A549 (cell line): ENCODE data around the gene RAPSN. TPM values are rescaled to one million over a fixed set of nuclear protein-coding genes. Genes with fewer than 3 reads are reported as not detected.
"Not testable (repeated sequence)": the region's sequence is repeated elsewhere in the genome, so short reads cannot be mapped to it uniquely, and the experiment has no call there.

Experiments
- ATAC-seq, 2 experiments: fragments of 200-7000 bp in 1 of 2; fragments of >200 bp in 1 of 2; cut with Nextera tagmentation in 1 of 2; cut with Tn5 transposase in 1 of 2; 3 replicates each; pipeline versions ENCODE4 v1.8.0 to v1.9.1; 2018 to 2020; ENCODE audit warnings: mild to moderate bottlenecking in 1 of 2, moderate library complexity in 1 of 2
- CTCF ChIA-PET: fragments of 300-600 bp; sonication (Branson Sonifier 250); formaldehyde crosslinking; extraction: SDS; loops from one replicate; lab custom pipeline; 2021; ENCODE audit warnings: antibody characterized with exemption, inconsistent platforms; lab: Yijun Ruan, JAX
- POLR2A ChIA-PET: fragments of 350-600 bp; formaldehyde crosslinking; extraction: SDS; loops from one replicate; lab custom pipeline; 2021; ENCODE audit warnings: antibody characterized with exemption, inconsistent platforms; lab: Yijun Ruan, JAX
- DNase-seq, 2 experiments: peaks; one replicate each; pipeline versions ENCODE4 v3.0.0 to v3.0.0-alpha.2; 2011 to 2016; ENCODE audit warnings: low read depth in 1 of 2, low spot score in 1 of 2
- FAIRE-seq: peaks from 2 replicates; lab custom pipeline; 2011; peaks lifted over from hg19 to GRCh38; lab: Jason Lieb, UNC
- H3K27ac ChIP-seq, 2 experiments: fragments of >200 bp; sonication (Bioruptor Twin); formaldehyde crosslinking; 3 replicates each; pipeline ENCODE4 v1.5.1; 2016 to 2017
- H3K4me1 ChIP-seq: fragments of >200 bp; sonication (Bioruptor Twin); formaldehyde crosslinking; 3 replicates; pipeline ENCODE4 v1.6.1; 2016
- H3K4me2 ChIP-seq: fragments of >200 bp; sonication (Bioruptor Twin); formaldehyde crosslinking; 3 replicates; pipeline ENCODE4 v1.6.1; 2016
- H3K4me3 ChIP-seq: fragments of >200 bp; sonication (Bioruptor Twin); formaldehyde crosslinking; 3 replicates; pipeline ENCODE4 v1.5.1; 2016
- H3K9me3 ChIP-seq: fragments of >200 bp; sonication (Bioruptor Twin); formaldehyde crosslinking; 3 replicates; pipeline ENCODE4 v1.6.1; 2016
- BHLHE40 ChIP-seq: IDR thresholded peaks from 2 replicates; pipeline ENCODE4 v1.6.1; 2012; ENCODE audit warnings: low read depth, low read length, inconsistent platforms
- CEBPB ChIP-seq, 2 experiments: fragments of >200 bp in 1 of 2; sonication (Bioruptor Twin) in 1 of 2; formaldehyde crosslinking in 1 of 2; IDR thresholded peaks; 2 replicates each; pipeline ENCODE4 v1.6.1; 2012 to 2016
- CHD2 ChIP-seq: fragments of 150-350 bp; IDR thresholded peaks from 2 replicates; pipeline ENCODE4 v1.6.1; 2014; ENCODE audit warnings: low read length; ENCODE audit not compliant: partially characterized antibody
- EP300 ChIP-seq, 2 experiments: fragments of >200 bp; sonication (Bioruptor Twin); formaldehyde crosslinking; IDR thresholded peaks; 2 replicates in 1 of 2; 3 replicates in 1 of 2; pipeline ENCODE4 v1.6.1; 2016 to 2017
- FOSB ChIP-seq: fragments of 250-450 bp; sonication (Bioruptor Pico); IDR thresholded peaks from 2 replicates; pipeline ENCODE4 v1.5.0; 2020; ENCODE audit warnings: mild to moderate bottlenecking, moderate library complexity
- GATA3 ChIP-seq: IDR thresholded peaks from 2 replicates; pipeline ENCODE4 v1.6.1; 2012; ENCODE audit warnings: borderline replicate concordance
- HOXB13 ChIP-seq: fragments of 250-450 bp; sonication (Bioruptor Pico); IDR thresholded peaks from 2 replicates; pipeline ENCODE4 v1.5.0; 2020; ENCODE audit warnings: low read depth, mild to moderate bottlenecking, moderate library complexity
- JUN ChIP-seq, 2 experiments: fragments of >200 bp; sonication (Bioruptor Twin); formaldehyde crosslinking; IDR thresholded peaks; 2 replicates in 1 of 2; 3 replicates in 1 of 2; pipeline ENCODE4 v1.6.1; 2016 to 2017
- KDM5A ChIP-seq: fragments of 200-600 bp; sonication (generic); IDR thresholded peaks from 2 replicates; pipeline ENCODE4 v1.6.1; 2016; ENCODE audit warnings: antibody characterized with exemption, mild to moderate bottlenecking
- MAX ChIP-seq: IDR thresholded peaks from 2 replicates; pipeline ENCODE4 v1.6.1; 2012
- MYC ChIP-seq: IDR thresholded peaks from 2 replicates; pipeline ENCODE4 v1.6.1; 2012; ENCODE audit warnings: mild to moderate bottlenecking, inconsistent platforms, low read length, improper control_type of control experiment, borderline replicate concordance
- NR3C1 ChIP-seq: fragments of >200 bp; sonication (Bioruptor Twin); formaldehyde crosslinking; IDR thresholded peaks from 3 replicates; pipeline ENCODE4 v1.6.1; 2017
- RAD21 ChIP-seq, 2 experiments: fragments of >200 bp in 1 of 2; sonication (Bioruptor Twin) in 1 of 2; formaldehyde crosslinking in 1 of 2; IDR thresholded peaks in 1 of 2; conservative IDR thresholded peaks in 1 of 2; 2 replicates in 1 of 2; 3 replicates in 1 of 2; pipeline ENCODE4 v1.6.1; 2012 to 2018; ENCODE audit warnings: inconsistent platforms in 1 of 2
- RFX5 ChIP-seq: fragments of 450-650 bp; IDR thresholded peaks from 2 replicates; pipeline ENCODE4 v1.7.1; 2014; ENCODE audit warnings: antibody characterized with exemption, mild to moderate bottlenecking, moderate library complexity
- RNF2 ChIP-seq: fragments of 200-600 bp; sonication (generic); IDR thresholded peaks from 2 replicates; pipeline ENCODE4 v1.6.1; 2016; ENCODE audit warnings: low read depth, mild to moderate bottlenecking, antibody characterized with exemption, moderate library complexity, borderline replicate concordance
- SMC3 ChIP-seq: fragments of >200 bp; sonication (Bioruptor Twin); formaldehyde crosslinking; IDR thresholded peaks from 3 replicates; pipeline ENCODE4 v1.6.1; 2018; ENCODE audit warnings: inconsistent platforms
- TFCP2L1 ChIP-seq: fragments of 250-450 bp; sonication (Bioruptor Pico); IDR thresholded peaks from 2 replicates; pipeline ENCODE4 v1.5.0; 2021; ENCODE audit warnings: mild to moderate bottlenecking
- WGBS: methylation state at CpG from one replicate; pipeline ENCODE4 v1.1.6; 2017; ENCODE audit errors: missing lambda C conversion rate; 5-methylcytosine and 5-hydroxymethylcytosine counted together
- polyA plus RNA-seq, 4 experiments: library from polyadenylated mRNA; depleted of rRNA in 3 of 4; stranded (reverse); fragments of >200 nt; fragmentation: RNase III in 1 of 4; extraction: RNeasy Plus Mini Kit Qiagen cat#74134 plus additional on column Dnase treatment in 1 of 4; gene quantifications; 2 replicates in 3 of 4; 3 replicates in 1 of 4; pipeline ENCODE4 v1.2.3, GENCODE V29; 2011 to 2017
- TF ChIP-seq, protein P1 (sequence below): fragments of 250-450 bp; sonication (Bioruptor Pico); IDR thresholded peaks from 2 replicates; pipeline ENCODE4 v1.5.0; 2021; ENCODE audit warnings: mild to moderate bottlenecking, moderate library complexity, borderline replicate concordance
- TF ChIP-seq, protein P2 (sequence below): fragments of 250-450 bp; sonication (Bioruptor Pico); IDR thresholded peaks from 2 replicates; pipeline ENCODE4 v1.5.0; 2020; ENCODE audit warnings: low read depth, mild to moderate bottlenecking, moderate library complexity
- TF ChIP-seq, protein P3 (sequence below): fragments of >200 bp; sonication (Bioruptor Twin); formaldehyde crosslinking; IDR thresholded peaks from 3 replicates; pipeline ENCODE4 v1.5.1; 2016

RAPSN gene
- polyA plus RNA-seq, 2 of the 4 experiments (the other 2 are of a cell fraction) = 0.12 to 0.17 TPM

- ATAC-seq (no peak), DNase-seq (no peak)
- H3K4me2 ChIP-seq = no peak overlapping the region
- CTCF ChIA-PET = interaction anchor here (0.8 kb wide), 1 partner anchor 26 kb away, joined by 3 read pairs; no protein-coding TSS in a partner anchor
- no peaks in the 10 kb centered on the region for H3K4me1 ChIP-seq
- no peak overlapping the region for H3K27ac ChIP-seq
- H3K4me3 ChIP-seq = no peak overlapping the region
- POLR2A ChIA-PET = no interaction called here
- TF ChIP-seq MYC = no peak
- no peak for TF ChIP-seq SMC3
- no peak for TF ChIP-seq BHLHE40
- no peak for TF ChIP-seq EP300 (IDR thresholded peaks at IDR 0.05)
- no peak for TF ChIP-seq RFX5
- TF ChIP-seq CEBPB (IDR thresholded peaks at IDR 0.05) = no peak
- TF ChIP-seq TFCP2L1 (CRISPR knock-in tag) = no peak
- no peak for TF ChIP-seq HOXB13 (CRISPR knock-in tag)
- no peak for TF ChIP-seq JUN (IDR thresholded peaks at IDR 0.05)
- no peak for TF ChIP-seq CHD2
- TF ChIP-seq FOSB (CRISPR knock-in tag) = no peak
- TF ChIP-seq, protein P1, sequence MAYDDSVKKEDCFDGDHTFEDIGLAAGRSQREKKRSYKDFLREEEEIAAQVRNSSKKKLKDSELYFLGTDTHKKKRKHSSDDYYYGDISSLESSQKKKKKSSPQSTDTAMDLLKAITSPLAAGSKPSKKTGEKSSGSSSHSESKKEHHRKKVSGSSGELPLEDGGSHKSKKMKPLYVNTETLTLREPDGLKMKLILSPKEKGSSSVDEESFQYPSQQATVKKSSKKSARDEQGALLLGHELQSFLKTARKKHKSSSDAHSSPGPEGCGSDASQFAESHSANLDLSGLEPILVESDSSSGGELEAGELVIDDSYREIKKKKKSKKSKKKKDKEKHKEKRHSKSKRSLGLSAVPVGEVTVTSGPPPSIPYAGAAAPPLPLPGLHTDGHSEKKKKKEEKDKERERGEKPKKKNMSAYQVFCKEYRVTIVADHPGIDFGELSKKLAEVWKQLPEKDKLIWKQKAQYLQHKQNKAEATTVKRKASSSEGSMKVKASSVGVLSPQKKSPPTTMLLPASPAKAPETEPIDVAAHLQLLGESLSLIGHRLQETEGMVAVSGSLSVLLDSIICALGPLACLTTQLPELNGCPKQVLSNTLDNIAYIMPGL (CRISPR knock-in tag) = no peak
- TF ChIP-seq NR3C1 = no peak
- TF ChIP-seq, protein P2, sequence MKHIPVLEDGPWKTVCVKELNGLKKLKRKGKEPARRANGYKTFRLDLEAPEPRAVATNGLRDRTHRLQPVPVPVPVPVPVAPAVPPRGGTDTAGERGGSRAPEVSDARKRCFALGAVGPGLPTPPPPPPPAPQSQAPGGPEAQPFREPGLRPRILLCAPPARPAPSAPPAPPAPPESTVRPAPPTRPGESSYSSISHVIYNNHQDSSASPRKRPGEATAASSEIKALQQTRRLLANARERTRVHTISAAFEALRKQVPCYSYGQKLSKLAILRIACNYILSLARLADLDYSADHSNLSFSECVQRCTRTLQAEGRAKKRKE (CRISPR knock-in tag) = no peak
- no peak for TF ChIP-seq KDM5A
- no peak for TF ChIP-seq GATA3
- no peak for TF ChIP-seq RNF2
- TF ChIP-seq, all 56 proteins: peak for 0
- H3K9me3 ChIP-seq = no peaks in the 10 kb centered on the region
- WGBS = 92% methylated on average over 2 of the region's 2 CpGs
- no peak for FAIRE-seq
Measured at GRCh38 chr11:47460571-47461235, 11.8 kb upstream of the RAPSN start.

- FAIRE-seq, H3K4me3 ChIP-seq, H3K9me3 ChIP-seq, H3K4me1 ChIP-seq, H3K4me2 ChIP-seq, H3K27ac ChIP-seq: not testable (repeated sequence)
- CTCF ChIA-PET = interaction anchor here (0.6 to 3.9 kb wide), 27 partner anchors 8 to 1367 kb away, joined by 3 to 48 read pairs (median 3); partner anchors contain the start of gene PSMC3
- POLR2A ChIA-PET = interaction anchor here (0.6 kb wide), 1 partner anchor 660 kb away, joined by 4 read pairs; no protein-coding TSS in a partner anchor
- WGBS = 25% methylated on average over 8 of the region's 8 CpGs
- DNase-seq = peak; percentile 67 to 86
- ATAC-seq = peak; percentile 94 to 96
- TF ChIP-seq SMC3 (peak; percentile 43; the same call in 2 of the 3 replicates), MAX (0 out of 2 replicates have a peak, but pooled peaks have one; percentile 14), CEBPB (IDR thresholded peaks at IDR 0.05) (peak; percentile 20 to 59; a peak in 3 of 4 replicates), RAD21 (conservative IDR thresholded peaks at IDR 0.05 in 1 of 2, IDR thresholded peaks at IDR 0.05 in 1 of 2) (peak; percentile 67 to 74)
- TF ChIP-seq, protein P3, sequence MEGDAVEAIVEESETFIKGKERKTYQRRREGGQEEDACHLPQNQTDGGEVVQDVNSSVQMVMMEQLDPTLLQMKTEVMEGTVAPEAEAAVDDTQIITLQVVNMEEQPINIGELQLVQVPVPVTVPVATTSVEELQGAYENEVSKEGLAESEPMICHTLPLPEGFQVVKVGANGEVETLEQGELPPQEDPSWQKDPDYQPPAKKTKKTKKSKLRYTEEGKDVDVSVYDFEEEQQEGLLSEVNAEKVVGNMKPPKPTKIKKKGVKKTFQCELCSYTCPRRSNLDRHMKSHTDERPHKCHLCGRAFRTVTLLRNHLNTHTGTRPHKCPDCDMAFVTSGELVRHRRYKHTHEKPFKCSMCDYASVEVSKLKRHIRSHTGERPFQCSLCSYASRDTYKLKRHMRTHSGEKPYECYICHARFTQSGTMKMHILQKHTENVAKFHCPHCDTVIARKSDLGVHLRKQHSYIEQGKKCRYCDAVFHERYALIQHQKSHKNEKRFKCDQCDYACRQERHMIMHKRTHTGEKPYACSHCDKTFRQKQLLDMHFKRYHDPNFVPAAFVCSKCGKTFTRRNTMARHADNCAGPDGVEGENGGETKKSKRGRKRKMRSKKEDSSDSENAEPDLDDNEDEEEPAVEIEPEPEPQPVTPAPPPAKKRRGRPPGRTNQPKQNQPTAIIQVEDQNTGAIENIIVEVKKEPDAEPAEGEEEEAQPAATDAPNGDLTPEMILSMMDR = peak; percentile 73
Measured at GRCh38 chr11:47454258-47454671, 5.3 kb upstream of the RAPSN start.
